HepG2 (cell line): ENCODE measurements around the gene HSCB. TPM values are rescaled to one million over a fixed set of nuclear protein-coding genes. Genes with fewer than 3 reads are reported as not detected.

Experiments used
- ATF1 ChIP-seq: IDR thresholded peaks from 2 replicates; pipeline ENCODE4 v1.6.1; 2016; ENCODE audit warnings: mild to moderate bottlenecking, control low read depth
- GLI4 ChIP-seq: sonication (generic); formaldehyde crosslinking; IDR thresholded peaks from 2 replicates; pipeline ENCODE4 v1.5.1; 2020; ENCODE audit warnings: missing genetic modification reagents, mild to moderate bottlenecking, moderate library complexity, borderline replicate concordance
- KLF6 ChIP-seq: IDR thresholded peaks from 2 replicates; pipeline ENCODE4 v1.8.0; 2016; ENCODE audit warnings: missing biosample characterization, missing genetic modification reagents
- MAF1 ChIP-seq: sonication (generic); formaldehyde crosslinking; IDR thresholded peaks from 2 replicates; pipeline ENCODE4 v1.5.0; 2020; ENCODE audit warnings: missing genetic modification reagents, borderline replicate concordance
- NFKBIZ ChIP-seq: IDR thresholded peaks from 2 replicates; pipeline ENCODE4 v1.6.1; 2018; ENCODE audit warnings: missing genetic modification reagents, missing compliant biosample characterization
- NR2F1 ChIP-seq, 2 experiments: fragments of 450-650 bp in 1 of 2; formaldehyde crosslinking in 1 of 2; IDR thresholded peaks; 2 replicates each; pipeline versions ENCODE4 v1.5.0 to v1.6.1; 2016 to 2020; ENCODE audit warnings: mild to moderate bottlenecking in 1 of 2, missing compliant biosample characterization in 1 of 2, missing genetic modification reagents in 1 of 2, moderate library complexity in 1 of 2
- PATZ1 ChIP-seq: sonication (generic); formaldehyde crosslinking; IDR thresholded peaks from 2 replicates; pipeline ENCODE4 v1.4.0; 2020; ENCODE audit warnings: missing genetic modification reagents
- ZFX ChIP-seq: sonication (generic); formaldehyde crosslinking; IDR thresholded peaks from 2 replicates; pipeline ENCODE4 v1.4.0; 2020; ENCODE audit warnings: mild to moderate bottlenecking, low read depth, missing genetic modification reagents, moderate library complexity
- ZNF644 ChIP-seq: IDR thresholded peaks from 2 replicates; pipeline ENCODE4 v1.6.1; 2016; ENCODE audit warnings: low read depth
- ZNF672 ChIP-seq: sonication (generic); formaldehyde crosslinking; IDR thresholded peaks from 2 replicates; pipeline ENCODE4 v1.8.1; 2022; ENCODE audit warnings: missing genetic modification reagents
- ZNF782 ChIP-seq: sonication (generic); formaldehyde crosslinking; IDR thresholded peaks from 2 replicates; pipeline ENCODE4 v1.4.0; 2020; ENCODE audit warnings: missing genetic modification reagents, mild to moderate bottlenecking, borderline replicate concordance
- polyA plus RNA-seq, 8 experiments: library from polyadenylated mRNA; depleted of rRNA in 3 of 8; stranded (reverse) in 7 of 8; unstranded in 1 of 8; fragments of >200 nt; fragmentation: Illumina TruSeq in 4 of 8; extraction: Trizol in 4 of 8; gene quantifications; 2 replicates each; pipeline versions ENCODE4 v1.2.1 to v1.2.3, GENCODE V29; 2011 to 2016; ENCODE audit warnings: low read depth in 4 of 8, missing spikeins in 1 of 8, mixed read lengths in 1 of 8; ENCODE audit not compliant: insufficient read depth in 1 of 8
- total RNA-seq, 5 experiments: library from RNA; depleted of rRNA; stranded (reverse); fragments of >200 nt; fragmentation: Illumina TruSeq; extraction: Trizol; gene quantifications; 2 replicates each; pipeline ENCODE4 v1.2.3, GENCODE V29; 2016; ENCODE audit warnings: low read depth in 1 of 5
- TF ChIP-seq, protein P1 (sequence below), 2 experiments: fragments of 450-650 bp in 1 of 2; sonication (generic) in 1 of 2; formaldehyde crosslinking in 1 of 2; IDR thresholded peaks; 2 replicates each; pipeline versions ENCODE4 v1.6.1 to v1.8.0; 2016 to 2022; ENCODE audit warnings: antibody characterized with exemption in 1 of 2, mild to moderate bottlenecking in 1 of 2, missing genetic modification reagents in 1 of 2
- TF ChIP-seq, protein P2 (sequence below): sonication (generic); formaldehyde crosslinking; IDR thresholded peaks from 2 replicates; pipeline ENCODE4 v1.4.0; 2020; ENCODE audit warnings: missing genetic modification reagents
- TF ChIP-seq, protein P3 (sequence below): IDR thresholded peaks from 2 replicates; pipeline ENCODE4 v1.6.1; 2016

Gene HSCB
- total and polyA plus RNA-seq, 2 of the 13 experiments (the other 11 are each of a cell fraction or from before 2014, with no cell fraction given), result 15.4 to 20.9 TPM

DNA sequence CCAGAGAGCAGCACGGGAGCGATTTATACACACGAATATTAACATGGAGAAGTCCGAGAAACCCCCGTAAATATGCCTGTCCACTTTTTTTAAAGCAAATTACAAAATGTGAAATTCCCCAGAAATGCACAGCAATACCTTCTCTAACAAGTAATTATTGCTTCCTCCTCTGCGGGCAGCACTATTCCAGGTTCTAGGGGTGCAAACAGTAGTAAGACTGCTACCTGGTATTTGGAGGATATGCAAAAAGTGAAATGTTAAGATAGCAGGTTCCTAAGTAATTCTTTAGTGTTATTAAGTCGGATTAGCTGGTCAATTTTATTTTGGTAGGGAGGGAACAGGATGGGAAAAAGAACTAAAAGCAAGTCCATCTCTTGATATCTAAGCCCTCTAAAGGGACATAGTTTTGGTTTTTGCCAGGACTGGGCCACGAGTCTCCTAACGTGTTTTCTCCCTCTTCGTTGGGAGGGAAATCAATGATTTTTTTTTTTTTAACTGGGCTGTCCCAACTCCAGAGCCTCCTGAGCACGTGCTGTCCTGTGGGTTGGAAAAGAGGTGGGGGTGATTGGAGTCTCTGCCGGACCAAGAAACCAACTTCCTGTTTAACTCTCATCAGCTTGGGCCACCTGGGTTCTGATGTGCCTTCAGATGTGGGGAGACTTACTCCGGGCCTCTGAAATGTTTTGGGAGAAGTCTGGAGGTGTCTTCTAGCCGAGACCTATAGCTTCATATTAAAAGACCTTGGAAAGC is 60.2 kb downstream of the HSCB start (continued):
- TF ChIP-seq, protein P1, sequence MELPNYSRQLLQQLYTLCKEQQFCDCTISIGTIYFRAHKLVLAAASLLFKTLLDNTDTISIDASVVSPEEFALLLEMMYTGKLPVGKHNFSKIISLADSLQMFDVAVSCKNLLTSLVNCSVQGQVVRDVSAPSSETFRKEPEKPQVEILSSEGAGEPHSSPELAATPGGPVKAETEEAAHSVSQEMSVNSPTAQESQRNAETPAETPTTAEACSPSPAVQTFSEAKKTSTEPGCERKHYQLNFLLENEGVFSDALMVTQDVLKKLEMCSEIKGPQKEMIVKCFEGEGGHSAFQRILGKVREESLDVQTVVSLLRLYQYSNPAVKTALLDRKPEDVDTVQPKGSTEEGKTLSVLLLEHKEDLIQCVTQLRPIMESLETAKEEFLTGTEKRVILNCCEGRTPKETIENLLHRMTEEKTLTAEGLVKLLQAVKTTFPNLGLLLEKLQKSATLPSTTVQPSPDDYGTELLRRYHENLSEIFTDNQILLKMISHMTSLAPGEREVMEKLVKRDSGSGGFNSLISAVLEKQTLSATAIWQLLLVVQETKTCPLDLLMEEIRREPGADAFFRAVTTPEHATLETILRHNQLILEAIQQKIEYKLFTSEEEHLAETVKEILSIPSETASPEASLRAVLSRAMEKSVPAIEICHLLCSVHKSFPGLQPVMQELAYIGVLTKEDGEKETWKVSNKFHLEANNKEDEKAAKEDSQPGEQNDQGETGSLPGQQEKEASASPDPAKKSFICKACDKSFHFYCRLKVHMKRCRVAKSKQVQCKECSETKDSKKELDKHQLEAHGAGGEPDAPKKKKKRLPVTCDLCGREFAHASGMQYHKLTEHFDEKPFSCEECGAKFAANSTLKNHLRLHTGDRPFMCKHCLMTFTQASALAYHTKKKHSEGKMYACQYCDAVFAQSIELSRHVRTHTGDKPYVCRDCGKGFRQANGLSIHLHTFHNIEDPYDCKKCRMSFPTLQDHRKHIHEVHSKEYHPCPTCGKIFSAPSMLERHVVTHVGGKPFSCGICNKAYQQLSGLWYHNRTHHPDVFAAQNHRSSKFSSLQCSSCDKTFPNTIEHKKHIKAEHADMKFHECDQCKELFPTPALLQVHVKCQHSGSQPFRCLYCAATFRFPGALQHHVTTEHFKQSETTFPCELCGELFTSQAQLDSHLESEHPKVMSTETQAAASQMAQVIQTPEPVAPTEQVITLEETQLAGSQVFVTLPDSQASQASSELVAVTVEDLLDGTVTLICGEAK (IDR thresholded peaks at IDR 0.05), result no peak
- TF ChIP-seq, protein P1 (CRISPR knock-in tag; IDR thresholded peaks at IDR 0.05), result 0 out of 2 replicates have a peak, but pooled peaks have one; percentile 18
- 0 out of 2 replicates have a peak, but pooled peaks have one; percentile 34 for TF ChIP-seq ZNF644 (CRISPR knock-in tag)
- TF ChIP-seq ZNF782, result no peak
- no peak for TF ChIP-seq MAF1 (CRISPR knock-in tag)
- TF ChIP-seq, protein P2, sequence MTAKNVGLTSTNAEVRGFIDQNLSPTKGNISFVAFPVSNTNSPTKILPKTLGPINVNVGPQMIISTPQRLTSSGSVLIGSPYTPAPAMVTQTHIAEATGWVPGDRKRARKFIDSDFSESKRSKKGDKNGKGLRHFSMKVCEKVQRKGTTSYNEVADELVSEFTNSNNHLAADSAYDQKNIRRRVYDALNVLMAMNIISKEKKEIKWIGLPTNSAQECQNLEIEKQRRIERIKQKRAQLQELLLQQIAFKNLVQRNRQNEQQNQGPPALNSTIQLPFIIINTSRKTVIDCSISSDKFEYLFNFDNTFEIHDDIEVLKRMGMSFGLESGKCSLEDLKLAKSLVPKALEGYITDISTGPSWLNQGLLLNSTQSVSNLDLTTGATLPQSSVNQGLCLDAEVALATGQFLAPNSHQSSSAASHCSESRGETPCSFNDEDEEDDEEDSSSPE (CRISPR knock-in tag), result peak; percentile 84
- no peak for TF ChIP-seq ZNF672
- TF ChIP-seq ATF1 (CRISPR knock-in tag), result peak; percentile 34; the same call in 1 of the 2 replicates
- no peak for TF ChIP-seq NR2F1 (CRISPR knock-in tag; IDR thresholded peaks at IDR 0.05)
- peak; percentile 84 for TF ChIP-seq NFKBIZ (CRISPR knock-in tag)
- peak; percentile 20; the same call in 1 of the 2 replicates for TF ChIP-seq KLF6
- TF ChIP-seq, protein P3, sequence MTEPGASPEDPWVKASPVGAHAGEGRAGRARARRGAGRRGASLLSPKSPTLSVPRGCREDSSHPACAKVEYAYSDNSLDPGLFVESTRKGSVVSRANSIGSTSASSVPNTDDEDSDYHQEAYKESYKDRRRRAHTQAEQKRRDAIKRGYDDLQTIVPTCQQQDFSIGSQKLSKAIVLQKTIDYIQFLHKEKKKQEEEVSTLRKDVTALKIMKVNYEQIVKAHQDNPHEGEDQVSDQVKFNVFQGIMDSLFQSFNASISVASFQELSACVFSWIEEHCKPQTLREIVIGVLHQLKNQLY (CRISPR knock-in tag), result peak; percentile 94
- no peak for TF ChIP-seq GLI4 (CRISPR knock-in tag)
- peak; percentile 49 for TF ChIP-seq ZFX (CRISPR knock-in tag)
- peak; percentile 80 for TF ChIP-seq PATZ1 (CRISPR knock-in tag)
